K562 (cell line): ENCODE results near the gene CEBPE. TPM values are rescaled to one million over a fixed set of nuclear protein-coding genes. Genes with fewer than 3 reads are reported as not detected.

Source experiments
- ATF6 ChIP-seq: sonication (generic); formaldehyde crosslinking; IDR thresholded peaks from 2 replicates; pipeline ENCODE4 v1.4.0; 2020; ENCODE audit warnings: mild to moderate bottlenecking, missing genetic modification reagents
- CSDE1 ChIP-seq, 2 experiments: fragments of 450-650 bp; IDR thresholded peaks; 2 replicates each; pipeline ENCODE4 v1.6.1; 2016; ENCODE audit warnings: mild to moderate bottlenecking in 1 of 2
- CTCF ChIP-seq, 3 experiments: IDR thresholded peaks in 2 of 3; conservative IDR thresholded peaks in 1 of 3; 2 replicates each; pipeline ENCODE4 v1.5.1; 2011 to 2012; ENCODE audit warnings: low read length in 3 of 3, mild to moderate bottlenecking in 3 of 3, control low read depth in 2 of 3, improper control_type of control experiment in 1 of 3, inconsistent platforms in 1 of 3, low read depth in 1 of 3, mixed read lengths in 1 of 3, moderate library complexity in 1 of 3; ENCODE audit not compliant: insufficient read depth in 2 of 3
- DLX4 ChIP-seq: fragments of 250-450 bp; sonication (Bioruptor Pico); IDR thresholded peaks from 2 replicates; pipeline ENCODE4 v1.6.1; 2021; ENCODE audit warnings: mild to moderate bottlenecking
- IRF2 ChIP-seq: sonication (generic); formaldehyde crosslinking; IDR thresholded peaks from 2 replicates; pipeline ENCODE4 v1.8.1; 2022; ENCODE audit warnings: mild to moderate bottlenecking, missing genetic modification reagents
- KDM5B ChIP-seq: fragments of 200-600 bp; sonication (generic); IDR thresholded peaks from 2 replicates; pipeline ENCODE4 v1.6.1; 2012; ENCODE audit warnings: low read depth, mild to moderate bottlenecking, moderate library complexity, low read length, control low read depth, inconsistent platforms; ENCODE audit not compliant: insufficient replicate concordance
- NCOR1 ChIP-seq: fragments of 450-650 bp; IDR thresholded peaks from 2 replicates; pipeline ENCODE4 v1.6.1; 2016; ENCODE audit warnings: mild to moderate bottlenecking, moderate library complexity
- NFE2 ChIP-seq: IDR thresholded peaks from 2 replicates; pipeline ENCODE4 v1.6.1; 2014; ENCODE audit warnings: antibody characterized with exemption, low read depth
- POLR2H ChIP-seq: IDR thresholded peaks from 2 replicates; pipeline ENCODE4 v1.6.1; 2016; ENCODE audit warnings: missing genetic modification characterization, low read depth, mild to moderate bottlenecking, control low read depth, missing compliant biosample characterization, moderate library complexity
- POLR3G ChIP-seq: IDR thresholded peaks from 2 replicates; pipeline ENCODE4 v1.6.1; 2011; ENCODE audit not compliant: insufficient read length, insufficient replicate concordance; ENCODE audit errors: extremely low read depth
- SRSF7 ChIP-seq: fragments of 200-400 bp; formaldehyde crosslinking; optimal IDR thresholded peaks from 2 replicates; pipeline ENCODE3; 2017; ENCODE audit warnings: mild to moderate bottlenecking, low read depth, low read length
- ZBTB1 ChIP-seq: sonication (generic); formaldehyde crosslinking; IDR thresholded peaks from 2 replicates; pipeline ENCODE4 v1.8.1; 2023; ENCODE audit warnings: missing genetic modification reagents, low read depth, mild to moderate bottlenecking, borderline replicate concordance
- ZFP36 ChIP-seq: fragments of 150-350 bp; IDR thresholded peaks from 2 replicates; pipeline ENCODE4 v1.6.1; 2018; ENCODE audit warnings: low read length, low read depth; ENCODE audit not compliant: partially characterized antibody
- ZNF407 ChIP-seq: fragments of 450-650 bp; IDR thresholded peaks from 2 replicates; pipeline ENCODE4 v1.6.1; 2016; ENCODE audit warnings: low read depth
- polyA plus RNA-seq, 8 experiments: library from polyadenylated mRNA; depleted of rRNA in 4 of 8; stranded (reverse) in 5 of 8; unstranded in 3 of 8; fragments of >200 nt; fragmentation: Nextera tagmentation in 2 of 8; fragmentation: Illumina TruSeq in 1 of 8; extraction: Ambion mirVana in 2 of 8; extraction: Trizol in 1 of 8; gene quantifications; 2 replicates each; pipeline versions ENCODE4 v1.2.1 to v1.2.3, GENCODE V29; 2011 to 2014; ENCODE audit warnings: inconsistent platforms in 1 of 8, missing spikeins in 1 of 8
- total RNA-seq, 7 experiments: library from RNA; depleted of rRNA in 6 of 7; stranded (reverse); fragments of >200 nt in 6 of 7; fragmentation: Illumina TruSeq in 2 of 7; extraction: Trizol in 2 of 7; gene quantifications; 2 replicates each; pipeline versions ENCODE4 v1.2.1 to v1.2.3, GENCODE V29; 2011 to 2021; ENCODE audit warnings: low replicate concordance in 1 of 7

The CEBPE gene
- total and polyA plus RNA-seq, 9 of the 15 experiments (the other 6 are each of a cell fraction or from before 2014, with no cell fraction given): 0.09 to 0.15 (median 0.13) TPM; not detected in 6

GRCh38 chr14:23112359-23113178 lies 6.5 kb downstream of the CEBPE start (continued):
- TF ChIP-seq ZNF407 (no peak), SRSF7 (no peak), CTCF (IDR thresholded peaks at IDR 0.05 in 2 of 3, conservative IDR thresholded peaks at IDR 0.05 in 1 of 3; ENCODE audit: insufficient read depth in 2 of 3, low read depth in 1 of 3, low read length in 3 of 3) (no peak), NCOR1 (peak; percentile 96), CSDE1 (IDR thresholded peaks at IDR 0.05) (no peak), DLX4 (no peak), KDM5B (no peak), IRF2 (CRISPR knock-in tag) (no peak), POLR3G (no peak), ZFP36 (no peak), POLR2H (tag) (no peak), ATF6 (CRISPR knock-in tag) (no peak), NFE2 (peak; percentile 85), ZBTB1 (CRISPR knock-in tag) (no peak)
